Small intestine (tissue), 7 donors: ENCODE results near the gene DTX1. TPM values are rescaled to one million over a fixed set of nuclear protein-coding genes. Genes with fewer than 3 reads are reported as not detected.
A peak's percentile ranks its signal among the peaks of the same experiment; 100 is the strongest.

Experiments used
- DNase-seq, 2 donors: peaks; one replicate each; pipeline versions ENCODE4 v3.0.0 to v3.0.0-alpha.2; 2013
- FAIRE-seq: peaks from 2 replicates; lab custom pipeline; 2012; peaks lifted over from hg19 to GRCh38; lab: Jason Lieb, UNC
- H3K27ac ChIP-seq, 3 donors: one replicate each; pipeline ENCODE4 v1.5.1; 2013; ENCODE audit warnings: low read length in 2 of 3, mild to moderate bottlenecking in 2 of 3, control low read depth in 1 of 3, inconsistent platforms in 1 of 3, low read depth in 1 of 3, moderate library complexity in 1 of 3
- H3K27me3 ChIP-seq, 3 donors: one replicate each; pipeline ENCODE4 v1.6.1; 2013; ENCODE audit warnings: low read length in 3 of 3, inconsistent platforms in 1 of 3; ENCODE audit not compliant: control insufficient read depth in 3 of 3, insufficient read depth in 3 of 3
- H3K36me3 ChIP-seq, 3 donors: one replicate each; pipeline ENCODE4 v1.6.1; 2013; ENCODE audit warnings: low read length in 3 of 3, inconsistent platforms in 1 of 3, low read depth in 1 of 3, mild to moderate bottlenecking in 1 of 3, moderate library complexity in 1 of 3; ENCODE audit not compliant: control insufficient read depth in 3 of 3, insufficient read depth in 2 of 3
- H3K4me1 ChIP-seq, 3 donors: one replicate each; pipeline ENCODE4 v1.6.1; 2013; ENCODE audit warnings: low read length in 2 of 3, inconsistent platforms in 1 of 3, low read depth in 1 of 3, mild to moderate bottlenecking in 1 of 3, moderate library complexity in 1 of 3; ENCODE audit not compliant: control insufficient read depth in 3 of 3, insufficient read depth in 2 of 3
- H3K4me3 ChIP-seq, 3 donors: one replicate each; pipeline ENCODE4 v1.5.1; 2013; ENCODE audit warnings: low read length in 3 of 3, control low read depth in 1 of 3, inconsistent platforms in 1 of 3, low read depth in 1 of 3, mild to moderate bottlenecking in 1 of 3, moderate library complexity in 1 of 3
- H3K9me3 ChIP-seq, 2 donors: one replicate each; pipeline ENCODE4 v1.6.1; 2013; ENCODE audit warnings: low read depth in 1 of 2, low read length in 1 of 2; ENCODE audit not compliant: control insufficient read depth in 2 of 2, insufficient read depth in 1 of 2
- WGBS, 3 donors: extraction: QIAGEN DNeasy Blood & Tissue Kit; methylation state at CpG; one replicate each; pipeline ENCODE4 v1.1.7; 2013; 5-methylcytosine and 5-hydroxymethylcytosine counted together
- polyA plus RNA-seq, 4 donors: library from polyadenylated mRNA; stranded (reverse) in 3 of 4; unstranded in 1 of 4; fragments of 200-250 nt in 3 of 4; fragments of 120-200 nt in 1 of 4; gene quantifications; one replicate each; pipeline versions ENCODE4 v1.2.1 to v1.2.3, GENCODE V29; 2013
- donor health status: healthy with polysubstance abuse.
- donor health status: control.
- donor health status: control.
- donor health status: Bipolar disorder and iron deficiency.
- donor health status: healthy.

DTX1 gene
- polyA plus RNA-seq, 4 donors: 0.45 to 4.8 (median 4.2) TPM

GRCh38 chr12:113142173-113142885, 85.8 kb downstream of the DTX1 start:
- FAIRE-seq (no peak), DNase-seq (peak in 1 of 2 donors; percentile 35)
- H3K27ac ChIP-seq: peak overlapping the region in 1 of 3 donors; percentile 1

GRCh38 chr12:113142886-113143332, 86.4 kb downstream of the DTX1 start:
- Histone ChIP-seq H3K4me3 (no peak overlapping the region), H3K27ac (no peak overlapping the region), H3K4me1 (no peaks in the 10 kb centered on the region), H3K36me3 (no peaks in the 10 kb centered on the region), H3K9me3 (no peaks in the 10 kb centered on the region), H3K27me3 (no peaks in the 10 kb centered on the region)
- DNase-seq: no peak
- no peak for FAIRE-seq
- WGBS, 3 donors: 64 to 71% (median 70%) methylated on average over 5 of the region's 5 CpGs

More at GRCh38 chr12:113142173-113142885, 85.8 kb downstream of the DTX1 start:
- H3K36me3 ChIP-seq: no peaks in the 10 kb centered on the region
- H3K9me3 ChIP-seq: no peaks in the 10 kb centered on the region
- 22 to 44% (median 35%) methylated on average over 16 to 17 of the region's 17 CpGs for WGBS, 3 donors
- H3K27me3 ChIP-seq: no peaks in the 10 kb centered on the region
- H3K4me3 ChIP-seq: no peak overlapping the region
- no peaks in the 10 kb centered on the region for H3K4me1 ChIP-seq

GRCh38 chr12:113143959-113144358, 87.4 kb downstream of the DTX1 start:
- Histone ChIP-seq H3K9me3 (no peaks in the 10 kb centered on the region), H3K36me3 (no peaks in the 10 kb centered on the region), H3K4me1 (no peaks in the 10 kb centered on the region), H3K27me3 (no peaks in the 10 kb centered on the region), H3K27ac (no peak overlapping the region), H3K4me3 (no peak overlapping the region)
- FAIRE-seq (no peak), DNase-seq (no peak)
- WGBS, 3 donors: 89 to 94% (median 93%) methylated on average over 8 of the region's 8 CpGs

GRCh38 chr12:113144806-113145205, 88.3 kb downstream of the DTX1 start:
- Histone ChIP-seq H3K27me3 (no peaks in the 10 kb centered on the region), H3K36me3 (no peaks in the 10 kb centered on the region), H3K4me1 (no peaks in the 10 kb centered on the region), H3K4me3 (no peak overlapping the region), H3K9me3 (no peaks in the 10 kb centered on the region), H3K27ac (no peak overlapping the region)
- no peak for FAIRE-seq
- 81 to 85% (median 82%) methylated on average over 5 of the region's 5 CpGs for WGBS, 3 donors
- no peak for DNase-seq

GRCh38 chr12:113145720-113146551, 89.4 kb downstream of the DTX1 start:
- no peaks in the 10 kb centered on the region for H3K36me3 ChIP-seq
- H3K27me3 ChIP-seq: peaks cover 0 to 7% (median 0%) of the 10 kb centered on the region in 3 donors
- no peaks in the 10 kb centered on the region for H3K9me3 ChIP-seq
- 70 to 80% (median 73%) methylated on average over 12 of the region's 12 CpGs for WGBS, 3 donors
- H3K4me3 ChIP-seq: no peak overlapping the region
- H3K27ac ChIP-seq: no peak overlapping the region
- DNase-seq (no peak), FAIRE-seq (no peak)
- no peaks in the 10 kb centered on the region for H3K4me1 ChIP-seq

GRCh38 chr12:113146999-113147398, 90.5 kb downstream of the DTX1 start:
- 83 to 86% (median 84%) methylated on average over 2 of the region's 2 CpGs for WGBS, 3 donors
- Histone ChIP-seq H3K27me3 (peaks cover 0 to 11% (median 0%) of the 10 kb centered on the region in 3 donors), H3K4me3 (no peak overlapping the region), H3K9me3 (no peaks in the 10 kb centered on the region), H3K27ac (no peak overlapping the region), H3K4me1 (no peaks in the 10 kb centered on the region), H3K36me3 (no peaks in the 10 kb centered on the region)
- no peak for FAIRE-seq
- no peak for DNase-seq

Other genes starting within 250 kb of the DTX1 start
- 10 to 100 TPM; 21.3 to 66.9 (median 38.6) TPM for gene OAS1, start 149.8 kb upstream of the DTX1 start, polyA plus RNA-seq
- gene OAS3, start 118.3 kb upstream of the DTX1 start, polyA plus RNA-seq: 10 to 100 TPM in 1 of 4 donors, 1 to 10 TPM in 3; 3.8 to 13.1 (median 7.3) TPM
- 1 to 10 TPM; 2.3 to 7.7 (median 2.7) TPM for gene OAS2, start 78.2 kb upstream of the DTX1 start, polyA plus RNA-seq
- gene RASAL1, start 79.0 kb downstream of the DTX1 start, polyA plus RNA-seq: under 1 TPM in 3 of 4 donors, not detected in 1; 0.16 to 0.81 (median 0.55) TPM
- gene CFAP73, start 93.0 kb downstream of the DTX1 start, polyA plus RNA-seq: under 1 TPM in 2 of 4 donors, not detected in 2; 0.19 to 0.44 TPM
- gene DDX54, start 128.7 kb downstream of the DTX1 start, polyA plus RNA-seq: 10 to 100 TPM; 34.9 to 75.6 (median 51.8) TPM
- gene RITA1, start 129.0 kb downstream of the DTX1 start, polyA plus RNA-seq: 10 to 100 TPM; 15.2 to 31.5 (median 19.7) TPM
- 10 to 100 TPM; 12.2 to 70.2 (median 34.4) TPM for gene TPCN1, start 164.7 kb downstream of the DTX1 start, polyA plus RNA-seq